Hepatocyte (in vitro differentiated cells): ENCODE measurements around the gene ALDH5A1.

Experiments
- CTCF ChIP-seq: fragments of 200-600 bp; sonication (generic); IDR thresholded peaks from 2 replicates; pipeline ENCODE4 v1.5.1; 2016; ENCODE audit warnings: antibody characterized with exemption, mild to moderate bottlenecking; ENCODE audit not compliant: poor library complexity
- EZH2 ChIP-seq: fragments of 200-600 bp; sonication (generic); IDR thresholded peaks from 2 replicates; pipeline ENCODE4 v1.6.1; 2016; ENCODE audit warnings: antibody characterized with exemption, mild to moderate bottlenecking, borderline replicate concordance
- EZH2phosphoT487 ChIP-seq: fragments of 200-600 bp; sonication (generic); IDR thresholded peaks from one replicate; pipeline ENCODE4 v1.6.1; 2018; ENCODE audit warnings: antibody characterized with exemption, mild to moderate bottlenecking, low read depth, moderate library complexity; ENCODE audit not compliant: unreplicated experiment, severe bottlenecking

GRCh38 chr6:24545183-24545582 lies 50.4 kb downstream of the ALDH5A1 start:
- TF ChIP-seq CTCF, result no peak
- TF ChIP-seq EZH2, result no peak
- no peak for TF ChIP-seq EZH2phosphoT487
